ENCODE measurements around the gene NR2E1. TPM values are rescaled to one million over a fixed set of nuclear protein-coding genes. Genes with fewer than 3 reads are reported as not detected.
A peak's percentile ranks its signal among the peaks of the same experiment; 100 is the strongest.

Gene NR2E1
- total and polyA plus RNA-seq, 10 donors = not detected

GRCh38 chr6:108180776-108181175 lies 15.0 kb downstream of the NR2E1 start:
- Histone ChIP-seq H3K9me3 (no peaks in the 10 kb centered on the region), H3K4me3 (no peak overlapping the region), H3K36me3 (no peaks in the 10 kb centered on the region), H3K27me3 (replicated peaks in 1 of 7) (peaks cover 5 to 66% (median 40%) of the 10 kb centered on the region in 7 donors), H3K4me1 (peaks cover 0 to 12% (median 9%) of the 10 kb centered on the region in 6 donors), H3K27ac (no peak overlapping the region)
- TF ChIP-seq POLR2A (IDR thresholded peaks at IDR 0.05) (no peak), POLR2AphosphoS5 (IDR thresholded peaks at IDR 0.05) (no peak)
- TF ChIP-seq, protein P1, sequence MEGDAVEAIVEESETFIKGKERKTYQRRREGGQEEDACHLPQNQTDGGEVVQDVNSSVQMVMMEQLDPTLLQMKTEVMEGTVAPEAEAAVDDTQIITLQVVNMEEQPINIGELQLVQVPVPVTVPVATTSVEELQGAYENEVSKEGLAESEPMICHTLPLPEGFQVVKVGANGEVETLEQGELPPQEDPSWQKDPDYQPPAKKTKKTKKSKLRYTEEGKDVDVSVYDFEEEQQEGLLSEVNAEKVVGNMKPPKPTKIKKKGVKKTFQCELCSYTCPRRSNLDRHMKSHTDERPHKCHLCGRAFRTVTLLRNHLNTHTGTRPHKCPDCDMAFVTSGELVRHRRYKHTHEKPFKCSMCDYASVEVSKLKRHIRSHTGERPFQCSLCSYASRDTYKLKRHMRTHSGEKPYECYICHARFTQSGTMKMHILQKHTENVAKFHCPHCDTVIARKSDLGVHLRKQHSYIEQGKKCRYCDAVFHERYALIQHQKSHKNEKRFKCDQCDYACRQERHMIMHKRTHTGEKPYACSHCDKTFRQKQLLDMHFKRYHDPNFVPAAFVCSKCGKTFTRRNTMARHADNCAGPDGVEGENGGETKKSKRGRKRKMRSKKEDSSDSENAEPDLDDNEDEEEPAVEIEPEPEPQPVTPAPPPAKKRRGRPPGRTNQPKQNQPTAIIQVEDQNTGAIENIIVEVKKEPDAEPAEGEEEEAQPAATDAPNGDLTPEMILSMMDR (IDR thresholded peaks at IDR 0.05 in 8 of 11, conservative IDR thresholded peaks at IDR 0.05 in 3 of 11) = no peak
- DNase-seq = no peak
- WGBS, 5 donors = 59 to 65% (median 61%) methylated on average over 6 of the region's 6 CpGs
- intact Hi-C loops (cut with DNase I; ENCODE audit: low total_unique reads) = no loop called here

- Histone ChIP-seq H3K27ac (no peak overlapping the region), H3K27me3 (replicated peaks in 1 of 7) (peaks cover 0 to 32% (median 2%) of the 10 kb centered on the region in 7 donors), H3K4me3 (no peak overlapping the region), H3K9me3 (no peaks in the 10 kb centered on the region), H3K36me3 (no peaks in the 10 kb centered on the region), H3K4me1 (no peaks in the 10 kb centered on the region)
- TF ChIP-seq POLR2A (IDR thresholded peaks at IDR 0.05) = no peak
- no peak for TF ChIP-seq POLR2AphosphoS5 (IDR thresholded peaks at IDR 0.05)
- TF ChIP-seq, protein P1 (IDR thresholded peaks at IDR 0.05 in 8 of 11, conservative IDR thresholded peaks at IDR 0.05 in 3 of 11) = no peak
- intact Hi-C loops (cut with DNase I; ENCODE audit: low total_unique reads) = no loop called here
- 74 to 91% (median 86%) methylated on average over 2 of the region's 2 CpGs for WGBS, 5 donors
- DNase-seq = no peak
These were observed 20.4 kb downstream of the NR2E1 start for GRCh38 chr6:108186226-108186625.

DNA sequence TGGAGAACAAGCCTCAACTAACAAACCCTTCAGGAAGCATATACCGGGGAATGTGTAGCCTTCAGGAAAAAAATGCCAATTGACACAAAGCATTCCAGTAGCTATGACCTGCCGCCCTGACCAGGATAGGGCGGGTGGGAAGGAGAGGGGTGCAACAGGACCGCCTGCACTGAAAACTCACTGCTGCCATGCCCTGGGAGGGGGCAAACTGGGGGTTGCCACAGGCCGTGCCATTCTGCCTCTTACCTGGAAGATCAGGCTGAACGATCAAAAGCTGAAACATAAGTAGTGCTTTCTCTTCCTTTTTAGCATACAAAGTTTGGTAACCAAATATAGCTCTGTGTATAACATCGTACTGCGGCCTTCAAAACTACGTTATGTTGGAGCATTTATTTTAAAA lies 21.7 kb downstream of the NR2E1 start:
- H3K36me3 ChIP-seq = no peaks in the 10 kb centered on the region
- no peaks in the 10 kb centered on the region for H3K9me3 ChIP-seq
- WGBS, 5 donors = 85 to 93% (median 90%) methylated on average over 9 of the region's 9 CpGs
- TF ChIP-seq, protein P1 (IDR thresholded peaks at IDR 0.05 in 8 of 11, conservative IDR thresholded peaks at IDR 0.05 in 3 of 11) = no peak
- no peak for TF ChIP-seq POLR2A (IDR thresholded peaks at IDR 0.05)
- TF ChIP-seq POLR2AphosphoS5 (IDR thresholded peaks at IDR 0.05) = no peak
- intact Hi-C loops (cut with DNase I; ENCODE audit: low total_unique reads) = no loop called here
- peaks cover 0 to 22% (median 0%) of the 10 kb centered on the region in 7 donors for H3K27me3 ChIP-seq (replicated peaks in 1 of 7)
- H3K4me1 ChIP-seq = no peaks in the 10 kb centered on the region
- H3K4me3 ChIP-seq = no peak overlapping the region
- no peak for DNase-seq
- no peak overlapping the region for H3K27ac ChIP-seq

DNA sequence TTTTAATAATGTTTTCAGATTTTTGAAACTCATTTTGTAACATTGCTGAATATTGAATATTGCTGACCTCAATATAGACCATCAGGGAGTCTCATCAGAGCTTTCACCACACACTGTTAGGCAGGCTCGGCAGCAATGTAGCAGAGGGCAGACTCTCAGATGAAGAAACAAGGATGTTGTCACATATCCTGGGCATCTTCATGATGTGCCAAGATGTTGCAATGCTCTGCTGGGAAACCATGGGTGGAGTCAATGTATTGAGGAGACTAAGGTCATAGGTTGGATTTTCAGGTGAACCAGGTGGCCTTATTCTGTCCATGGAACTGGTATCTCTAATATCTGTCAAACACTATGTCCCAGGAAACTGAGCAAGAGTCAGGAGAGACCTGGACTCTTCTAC lies 27.3 kb downstream of the NR2E1 start:
- 55 to 90% (median 63%) methylated on average over 1 of the region's 1 CpG for WGBS, 5 donors
- no peak for DNase-seq
- Histone ChIP-seq H3K27ac (peak overlapping the region in 3 of 8 donors; percentile 42 to 67 (median 62)), H3K9me3 (no peaks in the 10 kb centered on the region), H3K4me1 (no peaks in the 10 kb centered on the region), H3K27me3 (replicated peaks in 1 of 7) (peaks cover 0 to 32% (median 0%) of the 10 kb centered on the region in 7 donors), H3K4me3 (no peak overlapping the region), H3K36me3 (no peaks in the 10 kb centered on the region)
- intact Hi-C loops (cut with DNase I; ENCODE audit: low total_unique reads) = no loop called here
- no peak for TF ChIP-seq POLR2A (IDR thresholded peaks at IDR 0.05)
- peak in 1 of 3 donors; percentile 41 for TF ChIP-seq POLR2AphosphoS5 (IDR thresholded peaks at IDR 0.05)
- TF ChIP-seq, protein P1 (IDR thresholded peaks at IDR 0.05 in 8 of 11, conservative IDR thresholded peaks at IDR 0.05 in 3 of 11) = no peak

Data from spleen (tissue), 11 donors.